Measurements from ENCODE around the gene MBD5.

The MBD5 gene

DNA sequence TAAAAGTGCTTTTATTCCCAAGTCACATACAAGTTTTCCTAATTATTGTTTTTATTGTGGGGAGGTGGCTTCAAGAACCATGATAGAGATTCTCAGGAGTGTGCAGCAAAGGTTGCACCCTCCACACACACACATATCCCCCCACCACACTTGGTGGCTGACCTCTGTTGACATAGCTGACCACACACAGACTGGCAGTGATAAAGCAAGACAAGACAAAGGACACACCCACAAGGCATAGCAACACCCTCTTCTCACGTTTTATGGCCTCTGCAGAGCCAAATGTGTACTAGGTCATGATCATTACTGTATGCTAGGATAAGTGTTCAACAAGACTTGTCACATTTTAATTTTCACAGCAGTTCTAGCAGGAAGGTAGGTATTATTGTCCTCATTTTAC is 480.7 kb downstream of the MBD5 start:
- no peak for TF ChIP-seq CTCF (conservative IDR thresholded peaks at IDR 0.05)
- no peak overlapping the region for H3K27ac ChIP-seq

DNA sequence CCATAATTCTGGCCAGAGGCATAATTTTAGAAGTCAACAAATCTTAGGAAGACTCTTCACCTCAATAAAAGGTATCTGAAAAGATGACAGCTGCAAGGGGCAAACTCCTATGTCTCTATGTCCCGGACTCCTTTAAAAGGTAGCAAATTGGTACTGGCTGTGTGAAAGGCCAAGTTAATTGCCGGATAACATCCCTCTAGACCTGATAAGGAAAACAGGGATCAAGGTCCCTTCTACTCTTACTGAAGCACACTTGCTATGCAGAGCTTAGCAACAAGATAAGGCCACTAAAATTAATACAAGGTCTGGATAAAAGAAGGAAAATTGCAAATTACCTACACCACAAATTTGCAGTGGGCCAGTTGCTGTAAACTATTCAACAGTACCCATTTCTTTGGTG is 482.6 kb downstream of the MBD5 start:
- no peak overlapping the region for H3K27ac ChIP-seq
- no peak for TF ChIP-seq CTCF (conservative IDR thresholded peaks at IDR 0.05)

DNA sequence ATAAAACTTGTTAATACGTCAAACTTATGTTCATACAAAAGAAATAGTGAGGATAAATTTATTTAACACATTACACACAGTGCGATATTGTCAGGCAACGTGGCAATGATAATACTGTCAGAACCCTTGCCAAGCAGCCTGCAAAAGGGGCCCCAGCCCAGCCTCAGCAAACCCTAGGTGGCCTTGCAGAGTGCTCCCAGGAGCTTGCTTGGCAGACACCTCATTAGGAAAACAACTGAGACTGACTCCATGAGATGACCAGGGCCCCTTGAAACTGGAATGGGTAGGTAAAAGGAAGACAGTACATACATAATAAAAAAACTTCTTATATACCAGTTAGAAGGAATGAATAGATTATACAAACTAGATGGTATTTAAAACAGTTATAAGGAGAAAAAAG is 487.1 kb downstream of the MBD5 start:
- no peak for TF ChIP-seq CTCF (conservative IDR thresholded peaks at IDR 0.05)
- no peak overlapping the region for H3K27ac ChIP-seq

DNA sequence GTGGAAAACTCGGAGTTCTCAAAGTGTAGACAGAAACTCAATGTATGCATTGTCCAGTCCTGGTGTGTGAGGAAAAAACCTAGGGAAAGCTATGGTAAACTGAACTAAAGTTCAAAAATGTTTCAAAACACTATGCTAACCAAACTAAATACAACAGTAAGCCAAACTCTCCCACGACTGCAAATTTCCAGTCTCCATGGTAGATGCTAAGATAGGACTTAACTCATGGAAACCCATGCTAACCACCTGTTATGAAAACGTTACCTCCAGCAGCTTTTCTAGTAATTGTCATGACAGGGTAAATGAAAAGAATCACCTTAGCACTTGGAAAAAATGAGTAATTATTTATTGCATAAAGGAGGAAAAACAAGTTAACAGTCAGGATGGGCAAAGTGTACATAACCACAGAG is 488.0 kb downstream of the MBD5 start:
- TF ChIP-seq CTCF (conservative IDR thresholded peaks at IDR 0.05) = no peak
- no peak overlapping the region; the same call in 1 of the 2 replicates for H3K27ac ChIP-seq

DNA sequence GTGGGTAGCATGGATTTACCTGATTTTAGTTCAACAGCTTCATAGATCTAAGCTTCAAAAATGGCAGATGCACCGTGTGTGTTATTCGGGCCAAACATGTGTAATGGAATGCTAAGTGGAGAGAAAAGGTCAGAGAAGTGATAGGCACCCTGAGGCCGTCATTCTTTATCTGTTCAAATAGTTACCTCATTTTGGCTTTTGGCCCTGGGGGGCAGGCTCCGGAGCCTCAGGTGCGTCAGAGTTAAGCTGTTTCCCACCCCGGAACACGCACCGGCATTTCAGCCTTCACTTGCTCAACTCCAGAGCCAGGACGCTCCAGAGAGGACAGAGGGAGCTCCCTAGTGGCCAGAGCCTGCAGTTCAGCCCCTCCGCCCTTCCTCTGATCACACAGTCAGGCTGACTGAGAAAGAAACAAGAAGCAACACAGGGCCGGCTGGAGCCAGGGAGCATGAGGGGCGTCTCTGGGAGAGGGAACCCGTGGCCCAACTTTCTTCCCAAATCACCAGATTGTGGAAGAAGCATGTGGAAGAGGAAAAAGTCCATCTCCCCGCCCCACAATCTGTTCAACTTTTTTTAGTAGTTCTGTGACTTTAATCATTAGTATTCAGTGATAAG is 488.5 kb downstream of the MBD5 start:
- H3K27ac ChIP-seq = no peak overlapping the region; the same call in 1 of the 2 replicates

GRCh38 chr2:148511883-148512282 is 491.0 kb downstream of the MBD5 start:
- no peak for TF ChIP-seq CTCF (conservative IDR thresholded peaks at IDR 0.05)
- H3K27ac ChIP-seq = no peak overlapping the region

More for the DNA sequence above, 488.5 kb downstream of the MBD5 start:
- peak; percentile 93 for TF ChIP-seq CTCF (conservative IDR thresholded peaks at IDR 0.05)

DNA sequence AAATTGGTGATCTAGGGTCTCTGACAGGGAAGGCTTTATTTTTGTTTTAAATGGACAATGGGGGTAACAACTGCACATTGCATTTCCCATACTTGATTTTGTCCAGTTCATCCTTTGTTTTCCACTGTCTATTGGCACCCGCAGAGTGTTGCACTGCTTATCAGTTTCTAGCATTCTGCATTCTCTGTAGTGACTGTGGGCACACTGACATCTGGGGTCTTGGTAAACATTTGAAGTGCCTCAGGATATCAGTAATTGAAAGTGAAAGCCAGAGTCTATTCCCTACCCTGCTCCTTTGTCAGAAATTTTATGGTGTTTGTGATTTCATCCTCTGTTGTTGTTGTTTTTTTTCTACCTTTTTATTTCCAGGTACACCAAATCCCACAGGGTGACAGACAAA is 491.6 kb downstream of the MBD5 start:
- no peak overlapping the region for H3K27ac ChIP-seq
- TF ChIP-seq CTCF (conservative IDR thresholded peaks at IDR 0.05) = no peak
